Middle frontal gyrus (tissue), 1 donor: ENCODE measurements around the gene ALCAM.
"Not testable (repeated sequence)": the region's sequence is repeated elsewhere in the genome, so short reads cannot be mapped to it uniquely, and the experiment has no call there.

ENCODE experiments used
- DNase-seq: peaks from one replicate; pipeline ENCODE4 v3.0.0-alpha.2; 2015; ENCODE audit warnings: low spot score; ENCODE audit errors: extremely low spot score

ALCAM gene

DNA sequence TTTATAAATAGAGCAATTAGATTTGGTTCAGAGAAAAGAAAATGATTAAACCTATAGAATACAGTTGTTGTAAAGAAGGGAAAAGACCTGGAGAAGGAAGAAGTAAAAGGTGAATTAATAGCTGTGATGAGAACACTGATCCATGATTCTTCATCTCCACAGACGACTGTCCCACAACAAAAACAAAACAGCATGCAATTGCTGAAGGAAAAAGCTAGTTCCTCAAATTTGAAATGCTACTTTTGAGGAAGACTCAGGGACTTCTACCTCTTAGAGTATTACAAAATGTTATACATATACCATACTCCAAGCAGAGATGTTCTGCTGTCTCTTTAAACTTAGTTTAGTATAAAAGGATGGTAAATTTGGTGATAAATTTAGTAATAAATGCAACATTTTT, 21.5 kb downstream of the ALCAM start:
- no peak for DNase-seq

DNA sequence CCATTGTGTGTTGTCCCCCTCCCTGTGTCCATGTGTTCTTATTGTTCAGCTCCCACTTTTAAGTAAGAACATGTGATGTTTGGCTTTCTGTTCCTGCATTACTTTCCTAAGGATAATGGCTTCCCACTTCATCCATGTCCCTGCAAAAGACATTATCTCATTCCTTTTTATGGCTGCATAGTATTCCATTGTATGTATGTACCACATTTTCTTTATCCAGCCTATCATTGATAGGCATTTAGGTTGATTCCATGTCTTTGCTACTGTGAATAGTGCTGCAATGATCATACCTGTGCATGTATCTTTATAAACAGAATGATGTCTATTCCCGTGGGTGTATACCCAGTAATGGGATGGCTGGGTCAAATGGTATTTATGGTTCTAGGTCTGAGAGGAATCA, 23.1 kb downstream of the ALCAM start:
- DNase-seq: not testable (repeated sequence)

DNA sequence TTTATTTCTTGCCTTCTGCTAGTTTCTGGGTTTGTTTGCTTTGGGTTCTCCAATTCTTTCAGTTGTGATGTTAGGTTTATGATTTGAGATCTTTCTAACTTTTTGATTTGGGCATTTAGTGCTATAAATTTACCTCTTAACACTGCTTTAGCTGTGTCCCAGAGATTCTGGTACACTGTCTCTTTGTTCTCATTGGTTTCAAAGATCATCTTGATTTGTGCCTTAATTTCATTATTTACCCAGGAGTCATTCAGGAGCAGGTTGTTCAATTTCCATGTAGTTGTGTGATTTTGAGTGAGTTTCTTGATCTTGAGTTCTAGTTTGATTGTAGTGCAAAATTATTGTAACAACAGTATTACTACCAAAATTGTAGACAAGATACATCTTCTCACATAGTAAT, 25.9 kb downstream of the ALCAM start:
- DNase-seq: not testable (repeated sequence)

DNA sequence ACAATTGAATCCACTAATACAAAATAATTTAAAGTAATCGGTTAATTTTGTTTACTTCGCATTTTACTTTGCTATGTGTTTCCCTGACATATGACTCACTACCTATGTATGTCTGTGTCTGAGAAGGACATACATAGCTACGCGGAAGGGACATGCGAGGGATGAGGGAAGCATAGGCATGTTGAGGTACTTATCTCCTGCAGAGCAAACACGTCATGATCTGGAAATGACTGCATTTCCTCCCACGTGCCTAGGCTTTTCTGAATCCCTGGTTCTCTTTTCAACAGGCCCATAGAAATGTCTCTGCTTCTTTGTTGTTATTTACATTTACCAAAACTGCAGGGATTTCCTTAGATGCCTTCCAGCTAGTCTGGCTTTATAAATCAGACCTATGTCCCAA, 27.5 kb downstream of the ALCAM start:
- DNase-seq: no peak

DNA sequence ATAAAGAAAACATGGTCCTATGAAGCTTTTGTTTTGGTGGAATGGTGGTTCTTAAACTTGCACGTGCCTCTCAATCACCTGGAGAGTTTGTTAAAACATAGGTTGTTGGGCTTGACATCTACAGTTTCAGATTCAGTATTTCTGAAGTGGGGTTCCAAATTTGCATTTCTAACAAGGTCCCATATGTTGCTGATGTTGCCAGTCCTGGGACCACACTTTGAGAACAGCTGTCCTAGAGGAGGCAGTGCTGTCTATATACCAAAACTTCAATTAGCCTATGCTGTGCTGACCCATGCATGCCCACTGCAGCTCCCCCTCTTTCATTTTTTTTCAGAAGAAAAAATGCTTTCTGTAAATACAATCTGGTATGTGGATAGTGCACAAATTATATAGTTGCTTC, 31.3 kb downstream of the ALCAM start:
- DNase-seq: no peak

DNA sequence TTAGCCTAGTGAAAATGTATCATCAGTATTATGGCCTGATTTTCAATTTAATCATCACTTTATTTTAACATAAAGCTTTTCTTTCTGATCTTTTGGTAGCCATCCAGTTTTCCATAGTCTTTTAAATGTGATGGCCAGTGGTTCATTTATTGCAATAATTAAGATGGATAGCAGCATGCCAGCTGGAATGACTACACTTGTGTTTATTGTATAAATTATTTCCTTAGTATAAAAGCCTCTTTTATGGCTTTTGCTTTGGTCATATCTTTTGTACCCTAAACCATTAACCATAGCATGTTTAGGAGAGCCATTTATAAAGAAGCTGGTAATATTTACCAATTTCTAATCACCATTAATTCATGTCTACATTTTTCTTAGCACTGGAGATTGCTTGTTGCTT, 31.7 kb downstream of the ALCAM start:
- no peak for DNase-seq

DNA sequence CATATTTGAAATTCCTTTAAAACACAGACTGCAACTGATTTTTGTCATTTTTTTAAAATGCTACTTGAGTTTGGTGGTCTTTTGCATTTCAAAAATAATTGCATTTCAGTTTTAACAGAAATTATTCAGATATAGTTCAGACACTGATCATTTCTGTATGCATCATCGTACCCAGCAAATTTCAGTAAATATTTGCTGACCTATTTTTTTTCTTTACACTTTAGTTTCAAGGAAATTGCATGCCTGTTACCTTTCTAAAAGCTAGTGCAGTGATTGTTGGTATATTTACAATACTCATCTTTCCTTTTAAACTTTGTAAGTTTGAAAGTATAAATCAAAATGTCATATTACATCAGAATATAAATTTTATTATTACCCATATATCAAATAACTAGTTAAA, 32.4 kb downstream of the ALCAM start:
- DNase-seq: no peak

DNA sequence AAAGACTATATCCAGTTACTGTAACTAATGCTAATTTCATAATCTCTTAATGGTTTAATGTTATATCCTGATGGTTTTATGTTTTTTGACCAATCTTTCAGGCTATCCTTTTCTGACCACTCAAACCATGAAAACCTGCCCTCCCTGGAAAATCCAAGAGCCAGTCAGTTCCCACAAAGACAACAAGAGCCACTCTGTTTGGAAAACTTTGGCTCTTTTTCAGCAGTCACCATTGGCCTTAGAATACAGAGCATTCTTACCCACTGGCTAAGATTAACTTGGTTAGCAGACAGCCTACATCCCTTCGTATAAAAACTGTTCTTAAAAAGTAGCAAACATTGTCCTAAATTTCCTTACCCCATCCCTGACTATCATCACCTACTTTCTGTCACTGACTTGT, 32.9 kb downstream of the ALCAM start:
- peak; percentile 46 for DNase-seq

DNA sequence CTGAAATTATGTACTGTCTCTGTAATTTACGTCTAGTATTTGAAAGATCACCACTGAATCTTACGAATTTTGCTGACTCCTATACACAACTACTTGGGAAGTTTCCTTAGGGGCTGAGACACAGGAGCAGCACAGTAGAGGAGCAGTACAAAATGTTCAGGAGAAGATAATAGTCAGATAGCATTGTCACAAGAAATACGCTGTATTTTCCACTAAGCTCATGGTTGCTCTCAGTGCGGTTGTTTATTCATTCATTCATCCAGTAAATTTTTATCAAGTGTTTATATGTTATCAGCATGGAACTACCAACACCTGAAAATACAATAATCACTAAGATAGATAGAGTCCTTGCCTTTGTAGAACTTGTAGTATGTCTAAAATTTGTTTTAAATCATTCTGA, 34.5 kb downstream of the ALCAM start:
- DNase-seq: no peak

DNA sequence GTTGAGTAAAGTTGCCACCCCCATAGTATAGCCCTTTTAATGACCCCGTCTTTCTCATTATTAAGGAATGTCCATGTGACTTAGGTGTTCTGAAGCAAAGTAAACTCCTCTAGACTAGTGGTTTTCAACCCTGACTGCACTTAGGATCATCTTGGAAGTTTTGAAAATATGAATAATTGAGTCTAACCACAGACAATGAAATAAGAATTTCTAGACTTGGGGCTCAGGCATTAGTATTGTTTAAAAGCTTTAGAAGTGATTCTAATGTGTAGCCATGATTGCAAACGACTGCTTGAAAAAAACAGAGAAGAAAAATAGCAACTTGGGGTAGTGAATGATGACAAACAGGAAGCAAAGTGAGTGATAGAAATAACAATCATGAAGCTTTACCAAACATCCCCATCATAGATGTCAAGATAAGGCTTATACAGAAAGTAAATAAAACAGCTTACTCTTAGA, 35.0 kb downstream of the ALCAM start:
- DNase-seq: no peak

DNA sequence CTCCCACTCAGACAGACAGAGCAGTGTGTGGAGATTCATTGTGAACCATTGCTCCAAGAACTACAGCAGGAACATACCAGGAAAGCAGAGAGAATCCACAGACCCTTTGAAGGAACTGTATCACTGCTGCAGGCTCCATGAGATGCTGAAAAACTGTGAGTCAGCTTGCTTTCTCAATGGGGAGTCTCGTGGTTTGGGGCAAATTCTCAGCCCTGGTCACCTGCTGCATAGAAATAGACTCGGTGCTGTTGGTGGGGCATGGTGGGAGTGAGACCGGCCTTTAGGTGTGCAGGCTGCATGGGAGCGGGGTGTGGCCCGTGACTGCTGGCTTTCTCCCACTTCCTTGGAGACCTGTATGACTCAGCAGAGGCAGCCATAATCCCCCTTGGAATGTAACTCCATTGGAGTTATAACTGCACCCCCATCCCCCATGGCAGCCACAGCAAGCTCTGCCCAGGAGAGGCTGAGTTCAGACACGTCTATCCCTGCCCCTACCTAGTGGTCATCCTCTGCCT, 35.6 kb downstream of the ALCAM start:
- DNase-seq: no peak

DNA sequence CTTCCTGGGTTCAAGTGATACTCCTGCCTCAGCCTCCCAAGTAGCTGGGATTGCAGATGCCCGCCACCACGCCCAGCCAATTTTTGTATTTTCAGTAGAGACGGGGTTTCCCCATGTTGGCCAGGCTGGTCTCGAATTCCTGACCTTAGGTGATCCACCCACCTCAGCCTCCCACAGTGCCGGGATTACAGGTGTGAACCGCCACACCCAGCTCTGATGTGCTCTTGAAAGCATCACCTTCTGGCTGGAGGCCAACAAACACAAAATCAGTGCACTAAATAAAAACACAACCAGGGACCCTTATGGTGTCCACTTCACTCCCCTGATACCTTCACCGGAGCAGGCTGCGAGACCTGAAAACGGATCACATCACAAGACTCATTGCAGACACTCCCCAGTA, 36.3 kb downstream of the ALCAM start:
- DNase-seq: not testable (repeated sequence)

DNA sequence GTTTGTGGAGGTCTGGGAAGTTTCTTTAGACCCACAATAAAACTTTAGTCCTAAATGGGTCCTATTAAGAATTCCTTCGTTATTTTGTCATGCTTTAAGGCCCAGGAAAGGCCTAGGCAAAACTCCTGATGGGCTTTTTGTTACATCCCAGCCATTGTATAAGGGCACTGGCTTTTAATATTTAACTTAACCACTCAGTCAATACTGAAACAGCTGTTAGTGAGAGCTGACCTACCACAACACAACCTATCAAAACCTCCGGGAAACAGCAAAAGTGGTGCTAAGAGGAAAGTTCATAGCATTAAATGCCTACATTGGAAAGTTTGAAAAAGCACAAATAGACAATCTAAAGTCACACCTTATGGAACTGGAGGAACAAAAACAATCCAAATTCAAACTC, 39.6 kb downstream of the ALCAM start:
- DNase-seq: no peak

DNA sequence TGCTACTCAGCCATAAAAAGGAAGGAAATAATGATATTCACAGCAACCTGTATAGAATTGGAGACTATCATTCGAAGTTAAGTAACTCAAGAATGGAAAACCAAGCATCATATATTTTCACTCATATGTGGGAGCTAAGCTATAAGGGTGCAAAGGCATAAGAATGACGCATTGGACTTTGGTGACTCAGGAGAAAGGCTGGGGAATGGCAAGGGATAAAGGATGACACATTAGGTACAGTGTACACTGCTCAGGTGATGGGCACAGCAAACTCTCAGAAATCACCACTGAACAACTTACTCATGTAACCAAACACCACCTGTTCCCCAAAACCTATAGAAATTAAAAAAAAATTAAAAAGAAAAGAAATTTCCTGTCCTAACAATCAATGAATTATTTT, 42.7 kb downstream of the ALCAM start:
- no peak for DNase-seq

DNA sequence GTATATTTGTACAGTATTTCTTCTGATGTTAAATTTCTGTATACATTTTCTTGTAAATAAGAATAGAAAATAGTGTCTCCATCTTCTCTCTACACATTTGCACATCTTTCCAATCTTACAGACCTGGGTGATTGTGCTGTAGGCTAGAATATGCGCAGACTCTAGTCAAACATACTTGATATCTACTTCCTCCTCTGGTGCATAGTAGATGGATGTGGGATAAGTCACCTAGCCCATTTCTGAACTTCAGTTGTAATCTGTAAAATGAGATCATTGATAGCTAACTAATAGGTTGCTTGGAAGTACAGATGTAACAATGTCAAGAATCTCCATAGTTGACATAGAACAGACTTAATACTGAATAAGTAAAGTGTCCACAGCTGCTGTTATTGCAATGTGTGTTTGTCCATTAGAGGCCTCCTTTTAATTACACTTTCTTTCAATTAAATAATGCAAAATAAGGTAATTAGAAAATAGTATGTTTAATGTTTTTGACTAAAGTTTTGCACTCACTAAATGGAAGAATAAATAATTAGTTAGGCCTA, 46.7 kb downstream of the ALCAM start:
- DNase-seq: no peak

DNA sequence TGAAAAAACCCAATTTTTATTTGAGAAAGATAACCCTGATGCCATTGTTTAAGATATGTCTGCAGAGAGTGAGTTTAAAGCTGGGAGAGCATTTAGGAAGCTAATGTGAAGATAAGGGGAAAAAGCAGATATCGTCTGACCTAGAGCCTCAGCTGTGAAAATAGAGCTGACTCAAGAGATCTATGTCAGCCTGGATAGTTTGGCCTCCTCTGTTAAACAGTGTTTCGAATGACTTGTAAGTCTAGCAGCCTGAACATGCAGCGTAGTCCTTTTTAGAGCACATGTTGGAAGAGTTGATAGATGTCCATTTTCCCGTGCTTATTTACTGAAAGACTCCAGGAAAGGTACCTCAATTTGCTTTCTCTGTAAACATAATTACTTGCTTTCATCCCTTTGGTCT, 48.1 kb downstream of the ALCAM start:
- DNase-seq: no peak

DNA sequence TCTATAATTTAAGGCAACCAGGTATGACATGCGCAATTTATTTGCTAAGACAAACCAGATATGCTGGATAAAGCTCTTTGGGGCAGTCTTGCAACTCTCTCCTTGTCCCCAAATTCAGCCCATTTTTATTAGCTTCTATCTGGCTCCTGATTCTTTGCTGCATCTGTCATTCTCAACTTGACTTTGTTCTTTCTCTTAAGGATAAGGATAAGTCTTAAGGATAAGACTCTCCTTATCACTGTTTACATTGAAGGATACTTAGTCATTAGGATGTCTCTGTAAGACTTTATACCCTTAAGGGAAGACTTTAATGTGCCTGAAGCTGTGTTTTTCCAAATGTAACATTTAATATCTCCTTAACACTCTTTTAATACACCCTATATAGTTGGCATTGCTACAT, 49.2 kb downstream of the ALCAM start:
- DNase-seq: no peak

DNA sequence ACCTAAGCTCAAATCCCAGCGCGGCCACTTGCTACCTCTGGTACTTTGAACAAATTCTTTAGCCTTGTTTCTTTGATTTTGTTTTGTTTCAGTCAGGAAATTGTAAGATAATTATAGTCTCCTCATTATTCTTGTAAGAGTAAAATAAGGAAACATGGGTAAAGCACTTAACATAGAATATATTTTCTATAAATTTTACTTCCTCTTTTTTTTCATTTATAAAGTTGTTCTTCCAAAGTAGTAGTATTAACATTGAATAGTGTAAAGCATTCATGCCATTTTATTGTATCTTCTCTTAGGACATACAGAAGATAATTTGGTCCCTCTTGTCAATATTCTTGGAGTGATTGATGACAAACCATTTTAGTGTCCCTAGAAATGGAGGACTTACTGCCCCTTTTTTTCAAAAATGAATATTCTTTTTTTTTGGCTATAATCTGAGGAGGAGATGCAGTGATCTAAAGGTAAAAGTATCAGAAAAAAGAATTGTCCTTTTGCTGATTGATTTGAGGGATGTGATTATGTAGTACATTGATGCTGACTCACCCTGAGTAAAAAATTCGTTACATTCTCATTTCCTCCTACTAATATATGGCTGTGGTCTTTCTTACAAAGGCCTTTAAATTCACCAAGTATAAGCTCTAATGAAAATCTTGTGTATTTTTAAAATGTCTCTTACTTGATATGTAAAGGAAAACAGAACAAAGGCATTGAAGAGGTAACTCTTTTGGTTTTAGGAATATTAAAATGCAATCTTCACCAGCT, 51.0 kb downstream of the ALCAM start:
- DNase-seq: no peak

DNA sequence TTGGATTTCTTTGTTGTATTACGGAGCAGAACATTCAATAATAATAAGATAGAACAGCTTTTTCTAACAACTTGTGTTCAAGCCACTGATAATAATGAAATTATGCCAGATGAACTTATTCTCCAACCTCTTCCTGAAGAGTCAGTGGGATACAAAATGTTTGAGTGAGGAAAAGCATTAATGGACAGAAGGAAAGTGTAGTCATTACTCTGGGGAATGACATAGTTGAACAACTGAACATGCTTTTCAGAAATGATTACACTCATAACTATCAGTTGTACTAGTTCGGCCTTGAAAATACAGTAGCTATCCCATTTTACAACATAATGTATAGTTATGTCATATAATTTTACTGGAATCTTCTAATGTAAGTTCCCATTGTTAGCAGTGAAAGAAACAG, 55.9 kb downstream of the ALCAM start:
- no peak for DNase-seq

DNA sequence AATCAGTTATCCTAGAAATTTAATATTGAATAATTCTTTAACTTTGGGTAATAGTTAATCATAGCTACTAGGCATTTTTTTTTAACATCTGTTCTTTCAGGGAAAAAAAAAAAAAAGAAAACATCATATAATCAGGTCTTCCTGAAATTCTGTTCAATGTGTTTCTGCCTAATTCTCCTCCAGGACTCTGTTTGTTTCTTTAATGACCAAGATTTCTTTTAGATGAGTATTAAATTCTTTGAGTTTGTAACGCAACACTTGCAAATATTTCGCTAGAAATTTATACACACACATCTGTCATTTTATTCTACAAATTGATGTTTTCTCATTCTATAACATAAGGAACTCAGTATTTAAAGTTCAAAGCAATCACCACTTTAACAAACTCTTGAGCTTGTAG, 56.7 kb downstream of the ALCAM start:
- no peak for DNase-seq

DNA sequence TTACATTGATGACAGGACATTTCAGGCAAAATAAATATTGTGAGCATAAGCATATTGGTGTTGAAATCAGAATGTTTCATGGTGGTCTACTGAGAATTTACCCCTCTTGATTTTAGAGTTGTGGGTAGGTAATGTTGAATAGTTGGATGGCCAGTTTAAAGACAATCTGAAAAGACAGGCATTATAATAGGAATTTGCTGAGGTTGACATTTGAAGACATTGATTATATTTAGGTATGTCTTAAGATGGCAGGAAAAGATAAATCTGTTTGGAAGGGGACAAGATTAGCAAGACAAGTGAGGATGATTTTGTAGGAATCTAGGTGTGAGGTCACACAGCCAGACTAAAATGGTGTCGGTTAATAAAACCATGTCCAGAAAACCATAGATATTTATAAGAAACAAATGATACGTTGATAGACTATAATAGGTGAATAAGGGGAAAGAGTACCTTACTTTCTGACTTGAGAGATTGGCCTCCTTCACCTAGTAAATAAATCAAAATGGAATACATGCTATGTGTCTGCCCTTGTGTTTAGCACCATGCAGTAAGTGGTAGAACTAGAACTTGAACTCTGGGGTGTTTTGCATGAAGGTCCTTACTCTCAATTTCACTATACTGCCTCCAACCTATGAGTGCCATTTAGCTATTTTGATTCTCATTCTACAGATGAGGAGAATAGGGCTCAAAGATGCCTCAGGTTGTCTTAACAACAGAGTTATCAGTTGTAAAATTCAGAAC, 57.9 kb downstream of the ALCAM start:
- DNase-seq: no peak

DNA sequence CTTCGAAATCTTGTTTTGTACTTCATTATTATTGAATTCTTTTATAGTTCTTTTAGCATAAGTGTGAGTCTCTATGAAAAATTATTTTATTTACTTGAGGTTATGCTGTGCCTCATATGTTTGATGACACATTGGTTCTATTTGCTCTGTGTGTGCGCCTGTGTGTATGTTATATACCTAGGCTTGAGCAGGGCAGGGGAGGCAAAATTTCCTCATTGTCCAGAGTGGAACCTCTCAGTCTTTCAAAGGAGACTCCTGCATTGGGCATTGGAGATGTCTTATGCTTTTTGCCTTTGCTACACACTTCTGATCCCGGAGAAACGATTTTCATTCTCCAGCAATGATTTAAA, 58.4 kb downstream of the ALCAM start:
- DNase-seq: no peak

DNA sequence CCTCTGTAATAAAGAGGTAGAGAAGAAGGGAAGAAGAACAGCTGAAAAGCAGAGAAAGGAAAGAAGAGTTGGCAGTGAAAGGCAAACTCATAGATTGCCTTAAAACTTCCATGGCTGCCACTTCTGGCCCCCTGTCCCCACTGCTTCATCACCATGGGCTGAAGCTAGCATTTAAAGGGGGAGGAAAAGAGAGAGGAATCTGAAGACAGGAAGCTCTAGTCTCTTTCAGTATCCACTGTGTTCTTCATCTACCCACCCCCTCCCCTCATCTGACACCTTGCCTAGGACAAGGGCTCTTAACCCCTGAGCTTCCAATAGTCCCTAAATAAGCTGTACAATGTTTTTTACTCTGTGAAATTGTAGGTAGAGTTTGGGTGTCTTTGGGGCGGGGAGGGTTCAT, 60.6 kb downstream of the ALCAM start:
- DNase-seq: no peak
